MM.1S (cell line): ENCODE data around the gene VAT1.

Source experiments
- DNase-seq: peaks from one replicate; pipeline ENCODE4 v3.0.0-alpha.2; 2015
- H2AFZ ChIP-seq: fragments of 300-600 bp; sonication (generic); 2 replicates; pipeline ENCODE4 v1.6.0; 2016; ENCODE audit warnings: antibody characterized with exemption, low read length
- H3F3A ChIP-seq: fragments of 300-600 bp; sonication (generic); 2 replicates; pipeline ENCODE4 v1.6.1; 2016; ENCODE audit warnings: mild to moderate bottlenecking, antibody characterized with exemption, low read length, moderate library complexity, mixed read lengths; ENCODE audit not compliant: insufficient read depth
- H3K27ac ChIP-seq: fragments of 300-600 bp; sonication (generic); 2 replicates; pipeline ENCODE4 v1.5.1; 2016; ENCODE audit warnings: mild to moderate bottlenecking, low read length
- H3K27me3 ChIP-seq: fragments of 300-600 bp; sonication (generic); replicated peaks from 2 replicates; pipeline ENCODE4 v1.6.0; 2016; ENCODE audit warnings: low read length; ENCODE audit not compliant: insufficient read depth
- H3K36me3 ChIP-seq: fragments of 300-600 bp; sonication (generic); replicated peaks from 2 replicates; pipeline ENCODE4 v1.6.1; 2016; ENCODE audit warnings: mild to moderate bottlenecking, low read length, mixed read lengths; ENCODE audit not compliant: insufficient read depth
- H3K4me1 ChIP-seq: fragments of 300-600 bp; sonication (generic); 2 replicates; pipeline ENCODE4 v1.6.1; 2016; ENCODE audit warnings: low read length, mixed read lengths
- H3K4me2 ChIP-seq: fragments of 300-600 bp; sonication (generic); 2 replicates; pipeline ENCODE4 v1.6.0; 2016; ENCODE audit warnings: low read depth, low read length
- H3K4me3 ChIP-seq: fragments of 300-600 bp; sonication (generic); 2 replicates; pipeline ENCODE4 v1.5.1; 2016; ENCODE audit warnings: low read length, mixed read lengths
- H3K79me2 ChIP-seq: fragments of 300-600 bp; sonication (generic); 2 replicates; pipeline ENCODE4 v1.6.1; 2016; ENCODE audit warnings: mixed run types, low read length, mixed read lengths
- H3K9ac ChIP-seq: fragments of 300-600 bp; sonication (generic); 2 replicates; pipeline ENCODE4 v1.6.1; 2016; ENCODE audit warnings: low read length, mixed read lengths
- H3K9me2 ChIP-seq: fragments of 300-600 bp; sonication (generic); replicated peaks from 2 replicates; pipeline ENCODE4 v1.6.1; 2016; ENCODE audit warnings: mild to moderate bottlenecking, low read length, mixed read lengths; ENCODE audit not compliant: insufficient read depth
- H3K9me3 ChIP-seq: fragments of 300-600 bp; sonication (generic); replicated peaks from 2 replicates; pipeline ENCODE4 v1.6.1; 2016; ENCODE audit warnings: mild to moderate bottlenecking, low read length, mixed read lengths; ENCODE audit not compliant: insufficient read depth
- H4K20me1 ChIP-seq: fragments of 300-600 bp; sonication (generic); 2 replicates; pipeline ENCODE4 v1.6.1; 2016; ENCODE audit warnings: mild to moderate bottlenecking, low read length, moderate library complexity, mixed read lengths; ENCODE audit not compliant: insufficient read depth
- CTCF ChIP-seq: fragments of 300-600 bp; sonication (generic); IDR thresholded peaks from 2 replicates; pipeline ENCODE4 v1.5.1; 2016; ENCODE audit warnings: antibody characterized with exemption, low read length, mixed read lengths
- EZH2 ChIP-seq: fragments of 300-600 bp; sonication (generic); optimal IDR thresholded peaks from 2 replicates; pipeline ENCODE3; 2017; ENCODE audit warnings: low read depth, mild to moderate bottlenecking, antibody characterized with exemption, low read length, mixed read lengths
- EZH2phosphoT487 ChIP-seq: fragments of 300-600 bp; sonication (generic); IDR thresholded peaks from 2 replicates; pipeline ENCODE4 v1.6.1; 2018; ENCODE audit warnings: antibody characterized with exemption, low read length

The VAT1 gene

GRCh38 chr17:42967925-42968324 is 54.3 kb downstream of the VAT1 start:
- no peak overlapping the region for H2AFZ ChIP-seq
- no peaks in the 10 kb centered on the region for H3K27me3 ChIP-seq
- H3K4me3 ChIP-seq: no peak overlapping the region
- no peak overlapping the region for H3K27ac ChIP-seq
- no peaks in the 10 kb centered on the region for H4K20me1 ChIP-seq
- H3K9me2 ChIP-seq: no peaks in the 10 kb centered on the region
- H3K79me2 ChIP-seq: peaks cover 18% of the 10 kb centered on the region
- no peaks in the 10 kb centered on the region for H3F3A ChIP-seq
- H3K36me3 ChIP-seq: no peaks in the 10 kb centered on the region
- DNase-seq: no peak
- H3K4me2 ChIP-seq: no peak overlapping the region
- TF ChIP-seq CTCF (no peak), EZH2 (no peak), EZH2phosphoT487 (no peak)
- no peaks in the 10 kb centered on the region for H3K9me3 ChIP-seq
- H3K9ac ChIP-seq: no peak overlapping the region
- peaks cover 4% of the 10 kb centered on the region; the same call in 1 of the 2 replicates for H3K4me1 ChIP-seq
